Endodermal cell (in vitro differentiated cells): Measurements from ENCODE around the gene BTBD9. TPM values are rescaled to one million over a fixed set of nuclear protein-coding genes. Genes with fewer than 3 reads are reported as not detected.

Source experiments
- DNase-seq: peaks from one replicate; pipeline ENCODE4 v3.0.0-alpha.2; 2017
- H3K27ac ChIP-seq: 2 replicates; pipeline ENCODE4 v1.5.1; 2013; ENCODE audit warnings: mild to moderate bottlenecking, low read depth, low read length, moderate library complexity
- H3K27me3 ChIP-seq: 2 replicates; pipeline ENCODE4 v1.6.1; 2013; ENCODE audit warnings: mild to moderate bottlenecking, low read length, moderate library complexity; ENCODE audit not compliant: insufficient read depth, control insufficient read depth, poor library complexity, severe bottlenecking
- H3K36me3 ChIP-seq: 2 replicates; pipeline ENCODE4 v1.7.0; 2013; ENCODE audit warnings: mild to moderate bottlenecking, low read length, moderate library complexity; ENCODE audit not compliant: control insufficient read depth, insufficient read depth
- H3K4me1 ChIP-seq: one replicate; pipeline ENCODE4 v1.7.0; 2013; ENCODE audit warnings: low read length; ENCODE audit not compliant: control insufficient read depth, insufficient read depth
- H3K4me3 ChIP-seq: 2 replicates; pipeline ENCODE4 v1.5.1; 2013; ENCODE audit warnings: mild to moderate bottlenecking, low read length, moderate library complexity
- H3K9ac ChIP-seq: 2 replicates; pipeline ENCODE4 v1.6.1; 2013; ENCODE audit warnings: mild to moderate bottlenecking, low read length, moderate library complexity; ENCODE audit not compliant: poor library complexity, severe bottlenecking; ENCODE audit errors: extremely low read depth
- H3K9me3 ChIP-seq: 2 replicates; pipeline ENCODE4 v1.6.1; 2013; ENCODE audit warnings: mild to moderate bottlenecking, low read length, moderate library complexity; ENCODE audit not compliant: control insufficient read depth
- H3K27ac Mint-ChIP-seq: 2 replicates; pipeline ENCODE4 v1.8.0; 2020; ENCODE audit warnings: mixed read lengths
- H3K27me3 Mint-ChIP-seq: 2 replicates; pipeline ENCODE4 v1.8.0; 2021; ENCODE audit warnings: mild to moderate bottlenecking, mixed read lengths; ENCODE audit not compliant: insufficient read depth
- H3K36me3 Mint-ChIP-seq: 2 replicates; pipeline ENCODE4 v1.8.0; 2020; ENCODE audit warnings: low read depth, mixed read lengths
- H3K4me1 Mint-ChIP-seq: 2 replicates; pipeline ENCODE4 v1.8.0; 2020; ENCODE audit warnings: mixed read lengths
- H3K4me3 Mint-ChIP-seq: 2 replicates; pipeline ENCODE4 v1.8.0; 2020; ENCODE audit warnings: mild to moderate bottlenecking, moderate library complexity, mixed read lengths
- H3K9me3 Mint-ChIP-seq: 2 replicates; pipeline ENCODE4 v1.8.0; 2020; ENCODE audit warnings: mild to moderate bottlenecking, mixed read lengths
- WGBS, 2 experiments: methylation state at CpG; one replicate each; pipeline versions ENCODE4 v1.1.5 to v1.1.7; 2013; ENCODE audit warnings: missing lambda C conversion rate in 2 of 2, mixed read lengths in 1 of 2; ENCODE audit not compliant: insufficient coverage in 1 of 2, insufficient read length in 1 of 2; 5-methylcytosine and 5-hydroxymethylcytosine counted together
- total RNA-seq, 2 donors: library from RNA; stranded (reverse); fragmentation: NEBNext Ultra II Directional in 1 of 2; extraction: Animal tissue kit (Norgen Biotek cat#: 25700) in 1 of 2; gene quantifications; 2 replicates in 1 of 2; 3 replicates in 1 of 2; pipeline ENCODE4 v1.2.1, GENCODE V29; 2021
- TF ChIP-seq, protein P1 (sequence below): fragments of 200-600 bp; sonication (generic); conservative IDR thresholded peaks from 2 replicates; pipeline ENCODE4 v1.5.0; 2021; ENCODE audit warnings: antibody characterized with exemption, mild to moderate bottlenecking

Gene BTBD9
- total RNA-seq, 2 donors from 2014 or later: 7.6 to 12.3 TPM

- Mint-ChIP-seq H3K4me3 (no peak overlapping the region), H3K27ac (no peak overlapping the region), H3K4me1 (peaks cover 21% of the 10 kb centered on the region), H3K27me3 (no peaks in the 10 kb centered on the region), H3K36me3 (peaks cover 20% of the 10 kb centered on the region), H3K9me3 (no peaks in the 10 kb centered on the region)
- Histone ChIP-seq H3K27me3 (no peaks in the 10 kb centered on the region), H3K36me3 (peaks cover 11% of the 10 kb centered on the region), H3K27ac (no peak overlapping the region), H3K9ac (no peak overlapping the region), H3K9me3 (no peaks in the 10 kb centered on the region), H3K4me1 (no peaks in the 10 kb centered on the region), H3K4me3 (no peak overlapping the region)
- TF ChIP-seq, protein P1, sequence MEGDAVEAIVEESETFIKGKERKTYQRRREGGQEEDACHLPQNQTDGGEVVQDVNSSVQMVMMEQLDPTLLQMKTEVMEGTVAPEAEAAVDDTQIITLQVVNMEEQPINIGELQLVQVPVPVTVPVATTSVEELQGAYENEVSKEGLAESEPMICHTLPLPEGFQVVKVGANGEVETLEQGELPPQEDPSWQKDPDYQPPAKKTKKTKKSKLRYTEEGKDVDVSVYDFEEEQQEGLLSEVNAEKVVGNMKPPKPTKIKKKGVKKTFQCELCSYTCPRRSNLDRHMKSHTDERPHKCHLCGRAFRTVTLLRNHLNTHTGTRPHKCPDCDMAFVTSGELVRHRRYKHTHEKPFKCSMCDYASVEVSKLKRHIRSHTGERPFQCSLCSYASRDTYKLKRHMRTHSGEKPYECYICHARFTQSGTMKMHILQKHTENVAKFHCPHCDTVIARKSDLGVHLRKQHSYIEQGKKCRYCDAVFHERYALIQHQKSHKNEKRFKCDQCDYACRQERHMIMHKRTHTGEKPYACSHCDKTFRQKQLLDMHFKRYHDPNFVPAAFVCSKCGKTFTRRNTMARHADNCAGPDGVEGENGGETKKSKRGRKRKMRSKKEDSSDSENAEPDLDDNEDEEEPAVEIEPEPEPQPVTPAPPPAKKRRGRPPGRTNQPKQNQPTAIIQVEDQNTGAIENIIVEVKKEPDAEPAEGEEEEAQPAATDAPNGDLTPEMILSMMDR: no peak
- DNase-seq: peak; percentile 41
- 87 to 88% methylated on average over 9 to 11 of the region's 11 CpGs for WGBS, 2 experiments
Measured at GRCh38 chr6:38150681-38151296, 488.9 kb downstream of the BTBD9 start.

DNA sequence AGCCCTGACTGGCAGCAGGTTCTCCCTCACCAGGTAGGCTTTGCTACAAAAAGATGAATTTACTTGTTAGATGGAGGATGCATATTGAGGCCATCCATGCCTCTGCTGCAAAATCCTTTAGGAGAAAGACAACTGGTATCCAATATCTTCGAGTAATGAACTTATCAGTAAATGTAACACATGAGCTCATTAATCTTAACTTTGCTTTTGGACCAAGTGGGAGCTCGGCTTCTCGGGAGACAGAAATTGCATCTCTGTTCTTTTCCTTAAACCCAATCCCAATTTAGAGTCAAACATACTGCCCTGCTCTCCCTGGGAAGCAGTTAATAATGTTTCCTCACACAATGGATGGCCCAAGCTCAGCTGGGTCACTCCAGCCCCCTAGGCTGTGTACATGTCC lies 489.7 kb downstream of the BTBD9 start:
- Mint-ChIP-seq H3K27me3 (no peaks in the 10 kb centered on the region), H3K36me3 (peaks cover 20% of the 10 kb centered on the region), H3K4me1 (peaks cover 21% of the 10 kb centered on the region), H3K27ac (no peak overlapping the region), H3K9me3 (no peaks in the 10 kb centered on the region), H3K4me3 (no peak overlapping the region)
- Histone ChIP-seq H3K4me3 (no peak overlapping the region), H3K4me1 (no peaks in the 10 kb centered on the region), H3K9ac (no peak overlapping the region), H3K9me3 (no peaks in the 10 kb centered on the region), H3K36me3 (peaks cover 10% of the 10 kb centered on the region), H3K27ac (no peak overlapping the region), H3K27me3 (no peaks in the 10 kb centered on the region)
- TF ChIP-seq, protein P1: no peak
- no peak for DNase-seq
- 90 to 97% methylated on average over 3 of the region's 3 CpGs for WGBS, 2 experiments

DNA sequence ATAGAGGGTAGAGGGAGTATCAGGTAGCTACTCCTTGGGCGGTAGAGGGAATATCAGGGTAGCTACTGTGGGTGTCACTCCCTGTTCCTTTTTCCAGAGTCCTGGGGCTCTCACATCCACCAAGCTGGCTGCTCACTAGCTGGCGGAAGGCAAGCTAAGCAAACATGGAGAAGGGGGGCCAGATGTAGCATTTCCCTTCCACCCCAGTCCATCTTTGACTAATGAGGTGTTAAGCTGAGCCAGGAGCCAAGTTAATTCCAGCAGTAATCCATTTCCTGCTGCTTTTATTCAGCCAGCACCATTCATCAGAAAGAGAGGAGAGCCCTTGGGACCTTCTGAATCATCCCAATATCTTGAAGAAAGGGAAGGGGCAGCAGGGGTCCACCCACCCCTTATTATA lies 490.2 kb downstream of the BTBD9 start:
- no peaks in the 10 kb centered on the region for H3K9me3 Mint-ChIP-seq
- H3K4me3 Mint-ChIP-seq: no peak overlapping the region
- H3K36me3 Mint-ChIP-seq: peaks cover 20% of the 10 kb centered on the region
- no peak overlapping the region for H3K9ac ChIP-seq
- H3K4me1 ChIP-seq: no peaks in the 10 kb centered on the region
- H3K27me3 Mint-ChIP-seq: no peaks in the 10 kb centered on the region
- TF ChIP-seq, protein P1: no peak
- no peak overlapping the region for H3K4me3 ChIP-seq
- H3K27ac ChIP-seq: no peak overlapping the region
- 70 to 100% methylated on average over 1 to 2 of the region's 2 CpGs for WGBS, 2 experiments
- H3K27ac Mint-ChIP-seq: peak overlapping the region; percentile 26
- peaks cover 6% of the 10 kb centered on the region for H3K36me3 ChIP-seq
- no peaks in the 10 kb centered on the region for H3K27me3 ChIP-seq
- H3K9me3 ChIP-seq: no peaks in the 10 kb centered on the region
- DNase-seq: peak; percentile 82
- peaks cover 21% of the 10 kb centered on the region for H3K4me1 Mint-ChIP-seq
